ENCODE results near the gene SPAG6. TPM values are rescaled to one million over a fixed set of nuclear protein-coding genes. Genes with fewer than 3 reads are reported as not detected.

The SPAG6 gene
- total RNA-seq, 1 experiment from 2014 or later = 0.74 TPM

DNA sequence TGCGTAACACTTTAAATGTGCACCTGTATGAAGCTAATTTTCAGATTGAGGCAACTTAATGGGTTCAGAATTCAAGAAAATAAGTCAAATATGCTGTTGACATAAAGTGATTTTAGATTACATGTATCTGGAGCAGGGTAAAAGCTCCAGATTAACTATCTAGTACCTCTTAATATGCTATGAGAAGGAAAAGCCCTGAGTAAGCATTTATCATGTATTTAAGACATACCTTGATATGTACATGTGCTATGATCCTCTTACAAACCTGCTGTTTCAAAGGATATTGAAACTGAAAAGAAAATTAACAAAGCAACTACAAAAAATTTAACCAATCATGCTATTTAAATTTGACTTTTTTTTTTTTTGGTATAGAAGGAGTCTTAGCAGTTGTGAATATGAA, 4.5 kb downstream of the SPAG6 start (continued):
- TF ChIP-seq SMAD3 (CRISPR knock-in tag; IDR thresholded peaks at IDR 0.05; ENCODE audit: borderline replicate concordance) = no peak
- TF ChIP-seq, protein P1, sequence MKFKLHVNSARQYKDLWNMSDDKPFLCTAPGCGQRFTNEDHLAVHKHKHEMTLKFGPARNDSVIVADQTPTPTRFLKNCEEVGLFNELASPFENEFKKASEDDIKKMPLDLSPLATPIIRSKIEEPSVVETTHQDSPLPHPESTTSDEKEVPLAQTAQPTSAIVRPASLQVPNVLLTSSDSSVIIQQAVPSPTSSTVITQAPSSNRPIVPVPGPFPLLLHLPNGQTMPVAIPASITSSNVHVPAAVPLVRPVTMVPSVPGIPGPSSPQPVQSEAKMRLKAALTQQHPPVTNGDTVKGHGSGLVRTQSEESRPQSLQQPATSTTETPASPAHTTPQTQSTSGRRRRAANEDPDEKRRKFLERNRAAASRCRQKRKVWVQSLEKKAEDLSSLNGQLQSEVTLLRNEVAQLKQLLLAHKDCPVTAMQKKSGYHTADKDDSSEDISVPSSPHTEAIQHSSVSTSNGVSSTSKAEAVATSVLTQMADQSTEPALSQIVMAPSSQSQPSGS (CRISPR knock-in tag; IDR thresholded peaks at IDR 0.05; ENCODE audit: borderline replicate concordance, low read depth) = no peak
- TF ChIP-seq, protein P2, sequence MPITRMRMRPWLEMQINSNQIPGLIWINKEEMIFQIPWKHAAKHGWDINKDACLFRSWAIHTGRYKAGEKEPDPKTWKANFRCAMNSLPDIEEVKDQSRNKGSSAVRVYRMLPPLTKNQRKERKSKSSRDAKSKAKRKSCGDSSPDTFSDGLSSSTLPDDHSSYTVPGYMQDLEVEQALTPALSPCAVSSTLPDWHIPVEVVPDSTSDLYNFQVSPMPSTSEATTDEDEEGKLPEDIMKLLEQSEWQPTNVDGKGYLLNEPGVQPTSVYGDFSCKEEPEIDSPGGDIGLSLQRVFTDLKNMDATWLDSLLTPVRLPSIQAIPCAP (CRISPR knock-in tag; IDR thresholded peaks at IDR 0.05) = no peak

DNA sequence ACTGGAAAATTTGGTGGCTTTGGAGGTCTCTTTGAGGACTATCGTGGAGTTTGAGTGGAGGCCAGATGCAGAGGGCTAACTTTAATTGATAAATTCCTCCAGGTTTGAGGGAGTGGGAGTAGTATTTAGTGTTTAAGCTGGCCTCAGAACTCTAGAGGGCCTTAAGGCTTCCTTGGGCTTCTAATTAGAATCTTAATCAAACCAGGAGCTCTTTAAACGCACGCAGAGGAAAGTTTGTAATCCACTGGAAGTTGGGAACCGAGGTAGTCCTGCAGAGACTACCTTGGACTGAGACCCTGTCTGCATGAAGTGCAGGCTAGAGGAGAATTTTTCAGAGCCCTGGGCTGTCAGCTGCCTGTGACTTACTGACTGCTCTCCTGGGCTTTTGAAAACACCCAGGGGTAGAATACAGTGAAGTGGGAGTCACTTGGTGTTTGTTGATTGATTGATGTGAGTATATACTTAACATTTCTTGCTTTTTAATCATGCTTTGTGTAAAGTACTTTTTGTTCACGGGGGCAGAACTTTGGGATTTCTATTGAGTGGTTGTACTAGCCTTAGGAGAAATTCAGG, 5.9 kb downstream of the SPAG6 start:
- TF ChIP-seq, protein P3, sequence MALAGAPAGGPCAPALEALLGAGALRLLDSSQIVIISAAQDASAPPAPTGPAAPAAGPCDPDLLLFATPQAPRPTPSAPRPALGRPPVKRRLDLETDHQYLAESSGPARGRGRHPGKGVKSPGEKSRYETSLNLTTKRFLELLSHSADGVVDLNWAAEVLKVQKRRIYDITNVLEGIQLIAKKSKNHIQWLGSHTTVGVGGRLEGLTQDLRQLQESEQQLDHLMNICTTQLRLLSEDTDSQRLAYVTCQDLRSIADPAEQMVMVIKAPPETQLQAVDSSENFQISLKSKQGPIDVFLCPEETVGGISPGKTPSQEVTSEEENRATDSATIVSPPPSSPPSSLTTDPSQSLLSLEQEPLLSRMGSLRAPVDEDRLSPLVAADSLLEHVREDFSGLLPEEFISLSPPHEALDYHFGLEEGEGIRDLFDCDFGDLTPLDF (CRISPR knock-in tag; IDR thresholded peaks at IDR 0.05) = no peak
- TF ChIP-seq, protein P4, sequence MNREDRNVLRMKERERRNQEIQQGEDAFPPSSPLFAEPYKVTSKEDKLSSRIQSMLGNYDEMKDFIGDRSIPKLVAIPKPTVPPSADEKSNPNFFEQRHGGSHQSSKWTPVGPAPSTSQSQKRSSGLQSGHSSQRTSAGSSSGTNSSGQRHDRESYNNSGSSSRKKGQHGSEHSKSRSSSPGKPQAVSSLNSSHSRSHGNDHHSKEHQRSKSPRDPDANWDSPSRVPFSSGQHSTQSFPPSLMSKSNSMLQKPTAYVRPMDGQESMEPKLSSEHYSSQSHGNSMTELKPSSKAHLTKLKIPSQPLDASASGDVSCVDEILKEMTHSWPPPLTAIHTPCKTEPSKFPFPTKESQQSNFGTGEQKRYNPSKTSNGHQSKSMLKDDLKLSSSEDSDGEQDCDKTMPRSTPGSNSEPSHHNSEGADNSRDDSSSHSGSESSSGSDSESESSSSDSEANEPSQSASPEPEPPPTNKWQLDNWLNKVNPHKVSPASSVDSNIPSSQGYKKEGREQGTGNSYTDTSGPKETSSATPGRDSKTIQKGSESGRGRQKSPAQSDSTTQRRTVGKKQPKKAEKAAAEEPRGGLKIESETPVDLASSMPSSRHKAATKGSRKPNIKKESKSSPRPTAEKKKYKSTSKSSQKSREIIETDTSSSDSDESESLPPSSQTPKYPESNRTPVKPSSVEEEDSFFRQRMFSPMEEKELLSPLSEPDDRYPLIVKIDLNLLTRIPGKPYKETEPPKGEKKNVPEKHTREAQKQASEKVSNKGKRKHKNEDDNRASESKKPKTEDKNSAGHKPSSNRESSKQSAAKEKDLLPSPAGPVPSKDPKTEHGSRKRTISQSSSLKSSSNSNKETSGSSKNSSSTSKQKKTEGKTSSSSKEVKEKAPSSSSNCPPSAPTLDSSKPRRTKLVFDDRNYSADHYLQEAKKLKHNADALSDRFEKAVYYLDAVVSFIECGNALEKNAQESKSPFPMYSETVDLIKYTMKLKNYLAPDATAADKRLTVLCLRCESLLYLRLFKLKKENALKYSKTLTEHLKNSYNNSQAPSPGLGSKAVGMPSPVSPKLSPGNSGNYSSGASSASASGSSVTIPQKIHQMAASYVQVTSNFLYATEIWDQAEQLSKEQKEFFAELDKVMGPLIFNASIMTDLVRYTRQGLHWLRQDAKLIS (CRISPR knock-in tag; IDR thresholded peaks at IDR 0.05; ENCODE audit: borderline replicate concordance) = no peak
- TF ChIP-seq, protein P2 (CRISPR knock-in tag; IDR thresholded peaks at IDR 0.05) = no peak
- no peak for TF ChIP-seq ATF1 (CRISPR knock-in tag; IDR thresholded peaks at IDR 0.05)
- TF ChIP-seq, protein P5, sequence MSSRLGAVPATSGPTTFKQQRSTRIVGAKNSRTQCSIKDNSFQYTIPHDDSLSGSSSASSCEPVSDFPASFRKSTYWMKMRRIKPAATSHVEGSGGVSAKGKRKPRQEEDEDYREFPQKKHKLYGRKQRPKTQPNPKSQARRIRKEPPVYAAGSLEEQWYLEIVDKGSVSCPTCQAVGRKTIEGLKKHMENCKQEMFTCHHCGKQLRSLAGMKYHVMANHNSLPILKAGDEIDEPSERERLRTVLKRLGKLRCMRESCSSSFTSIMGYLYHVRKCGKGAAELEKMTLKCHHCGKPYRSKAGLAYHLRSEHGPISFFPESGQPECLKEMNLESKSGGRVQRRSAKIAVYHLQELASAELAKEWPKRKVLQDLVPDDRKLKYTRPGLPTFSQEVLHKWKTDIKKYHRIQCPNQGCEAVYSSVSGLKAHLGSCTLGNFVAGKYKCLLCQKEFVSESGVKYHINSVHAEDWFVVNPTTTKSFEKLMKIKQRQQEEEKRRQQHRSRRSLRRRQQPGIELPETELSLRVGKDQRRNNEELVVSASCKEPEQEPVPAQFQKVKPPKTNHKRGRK (CRISPR knock-in tag; IDR thresholded peaks at IDR 0.05; ENCODE audit: borderline replicate concordance) = no peak
- TF ChIP-seq FOXP1 (CRISPR knock-in tag; IDR thresholded peaks at IDR 0.05; ENCODE audit: borderline replicate concordance) = no peak
- TF ChIP-seq GRHL2 (CRISPR knock-in tag; IDR thresholded peaks at IDR 0.05; ENCODE audit: insufficient replicate concordance, severe bottlenecking) = no peak
- no peak for TF ChIP-seq ELF4 (CRISPR knock-in tag; IDR thresholded peaks at IDR 0.05; ENCODE audit: low read depth)
- TF ChIP-seq PRRX2 (CRISPR knock-in tag; IDR thresholded peaks at IDR 0.05) = no peak
- TF ChIP-seq MYBL2 (CRISPR knock-in tag; IDR thresholded peaks at IDR 0.05) = no peak
- TF ChIP-seq, protein P6, sequence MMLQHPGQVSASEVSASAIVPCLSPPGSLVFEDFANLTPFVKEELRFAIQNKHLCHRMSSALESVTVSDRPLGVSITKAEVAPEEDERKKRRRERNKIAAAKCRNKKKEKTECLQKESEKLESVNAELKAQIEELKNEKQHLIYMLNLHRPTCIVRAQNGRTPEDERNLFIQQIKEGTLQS (CRISPR knock-in tag; conservative IDR thresholded peaks at IDR 0.05) = no peak
- no peak for TF ChIP-seq ZNF138 (CRISPR knock-in tag; conservative IDR thresholded peaks at IDR 0.05)
- no peak for TF ChIP-seq NFE2L1 (CRISPR knock-in tag; IDR thresholded peaks at IDR 0.05)
- TF ChIP-seq, protein P7, sequence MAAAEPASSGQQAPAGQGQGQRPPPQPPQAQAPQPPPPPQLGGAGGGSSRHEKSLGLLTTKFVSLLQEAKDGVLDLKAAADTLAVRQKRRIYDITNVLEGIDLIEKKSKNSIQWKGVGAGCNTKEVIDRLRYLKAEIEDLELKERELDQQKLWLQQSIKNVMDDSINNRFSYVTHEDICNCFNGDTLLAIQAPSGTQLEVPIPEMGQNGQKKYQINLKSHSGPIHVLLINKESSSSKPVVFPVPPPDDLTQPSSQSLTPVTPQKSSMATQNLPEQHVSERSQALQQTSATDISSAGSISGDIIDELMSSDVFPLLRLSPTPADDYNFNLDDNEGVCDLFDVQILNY (CRISPR knock-in tag; IDR thresholded peaks at IDR 0.05) = no peak
- H3K4me1 Mint-ChIP-seq = no peaks in the 10 kb centered on the region; the same call in 1 of the 2 replicates
- H3K27ac Mint-ChIP-seq = no peak overlapping the region
- H3K4me3 Mint-ChIP-seq = no peak overlapping the region
- H3K36me3 Mint-ChIP-seq = no peaks in the 10 kb centered on the region
- POLR2A ChIA-PET = no interaction called here
- peaks cover 43% of the 10 kb centered on the region for H3K27me3 Mint-ChIP-seq (ENCODE audit: low read depth)
- CTCF ChIA-PET = no interaction called here
- no peak for ATAC-seq
- no peak for DNase-seq (ENCODE audit: low spot score)
- H3K9me3 Mint-ChIP-seq = no peaks in the 10 kb centered on the region

Measured in WTC11 (cell line).